ENCODE measurements around the gene NOS2.

- no peak for TF ChIP-seq TAF1 (IDR thresholded peaks at IDR 0.05; ENCODE audit: borderline replicate concordance, insufficient read depth, low read length)
- no peak for TF ChIP-seq FOXP2 (optimal IDR thresholded peaks at IDR 0.05; ENCODE audit: borderline replicate concordance, extremely low read depth, extremely low read length, insufficient read depth)
These were observed 8.3 kb upstream of the NOS2 start for GRCh38 chr17:27808628-27809027.
